Stimulated activated memory B cell treated with anti-CD40 and anti-IgM and Interleukin-4, amounts not matched to agents 10 μg/mL and 1 μg/mL and 100 μg/mL, for 72 hours (primary cell): ENCODE data around the gene CREG2.

Experiments used
- ATAC-seq: fragments of 150-1000 bp; cut with Tn5 transposase; 2 replicates; pipeline ENCODE4 v1.10.0; 2021
- H3K27ac Mint-ChIP-seq: one replicate; pipeline ENCODE4 v1.8.0; 2022; ENCODE audit warnings: mild to moderate bottlenecking, mixed read lengths
- H3K27me3 Mint-ChIP-seq: one replicate; pipeline ENCODE4 v1.8.0; 2022; ENCODE audit warnings: mixed read lengths
- H3K36me3 Mint-ChIP-seq: one replicate; pipeline ENCODE4 v1.8.0; 2022; ENCODE audit warnings: mixed read lengths
- H3K4me1 Mint-ChIP-seq: one replicate; pipeline ENCODE4 v1.8.0; 2022; ENCODE audit warnings: mixed read lengths
- H3K4me3 Mint-ChIP-seq: one replicate; pipeline ENCODE4 v1.8.0; 2022; ENCODE audit warnings: mild to moderate bottlenecking, moderate library complexity, mixed read lengths
- H3K9me3 Mint-ChIP-seq: one replicate; pipeline ENCODE4 v1.8.0; 2022; ENCODE audit warnings: mixed read lengths

CREG2 gene

DNA sequence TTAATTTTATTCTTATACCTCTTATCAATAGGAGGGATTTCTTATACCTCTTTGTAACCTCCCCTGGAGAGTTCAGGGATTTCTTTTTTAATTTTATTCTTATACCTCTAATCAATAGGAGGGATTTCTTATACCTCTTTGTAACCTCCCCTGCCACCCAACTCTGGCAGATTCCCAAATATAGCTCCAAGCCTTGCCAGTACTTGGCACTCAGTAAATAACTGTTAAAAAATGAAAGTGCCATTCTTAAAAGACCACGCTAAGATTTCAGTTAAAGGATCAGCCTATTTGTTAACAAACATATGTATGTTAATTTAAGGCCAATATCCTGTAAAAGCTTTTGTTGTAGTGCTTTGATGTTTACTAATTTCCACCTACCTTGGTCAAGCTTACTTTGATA is 83.6 kb downstream of the CREG2 start:
- H3K4me3 Mint-ChIP-seq, result no peak overlapping the region
- H3K27me3 Mint-ChIP-seq, result no peaks in the 10 kb centered on the region
- peak overlapping the region; percentile 27 for H3K27ac Mint-ChIP-seq
- no peak for ATAC-seq
- H3K4me1 Mint-ChIP-seq, result peaks cover 85% of the 10 kb centered on the region
- H3K9me3 Mint-ChIP-seq, result no peaks in the 10 kb centered on the region
- H3K36me3 Mint-ChIP-seq, result peaks cover 28% of the 10 kb centered on the region

DNA sequence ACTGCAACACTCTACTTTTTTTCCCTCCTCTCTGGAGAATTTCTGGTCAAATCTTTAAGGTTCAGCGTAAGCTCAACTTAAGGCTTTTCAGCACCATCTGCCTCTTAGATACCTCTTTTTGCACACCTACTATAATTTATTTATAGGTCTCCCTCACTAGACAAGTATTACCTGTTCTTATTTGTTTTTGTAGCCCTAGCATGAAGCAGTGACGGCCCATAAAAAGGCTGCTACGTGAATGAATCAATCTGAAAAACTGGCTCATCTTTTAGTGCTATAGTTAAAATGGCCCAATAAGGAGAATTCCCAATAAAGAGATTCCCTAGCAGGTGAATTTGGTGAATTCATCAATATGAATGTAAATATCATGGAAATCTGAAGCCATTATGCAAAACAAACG is 85.3 kb downstream of the CREG2 start:
- Mint-ChIP-seq H3K4me3 (no peak overlapping the region), H3K9me3 (no peaks in the 10 kb centered on the region), H3K4me1 (peaks cover 91% of the 10 kb centered on the region), H3K27ac (peak overlapping the region; percentile 15), H3K36me3 (peaks cover 33% of the 10 kb centered on the region), H3K27me3 (no peaks in the 10 kb centered on the region)
- no peak for ATAC-seq

- H3K36me3 Mint-ChIP-seq, result peaks cover 28% of the 10 kb centered on the region
- no peak overlapping the region for H3K4me3 Mint-ChIP-seq
- peaks cover 91% of the 10 kb centered on the region for H3K4me1 Mint-ChIP-seq
- no peaks in the 10 kb centered on the region for H3K27me3 Mint-ChIP-seq
- H3K27ac Mint-ChIP-seq, result no peak overlapping the region
- ATAC-seq, result no peak
- H3K9me3 Mint-ChIP-seq, result no peaks in the 10 kb centered on the region
Observed at GRCh38 chr2:101300836-101301235, 86.5 kb downstream of the CREG2 start.

DNA sequence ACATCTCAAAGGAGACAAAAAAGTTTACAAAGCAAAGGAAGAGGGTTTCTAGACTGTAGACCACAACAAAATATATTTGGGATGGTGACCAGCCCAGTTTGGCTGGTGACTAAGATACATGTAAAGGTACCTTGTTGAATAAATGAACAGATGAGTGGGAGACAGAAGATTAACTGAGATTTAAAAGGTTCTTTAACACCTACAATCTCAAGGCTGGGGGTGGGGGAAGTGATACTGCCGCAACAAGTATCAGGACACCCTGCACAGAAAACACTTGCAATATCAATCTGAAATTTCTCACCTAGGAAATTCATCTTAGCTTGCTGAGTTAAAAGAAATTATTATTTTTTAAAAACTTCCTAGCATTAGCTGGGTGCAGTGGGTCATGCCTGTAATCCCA is 87.1 kb downstream of the CREG2 start:
- ATAC-seq, result no peak
- H3K4me1 Mint-ChIP-seq, result peaks cover 85% of the 10 kb centered on the region
- no peak overlapping the region for H3K27ac Mint-ChIP-seq
- H3K27me3 Mint-ChIP-seq, result no peaks in the 10 kb centered on the region
- H3K36me3 Mint-ChIP-seq, result peaks cover 24% of the 10 kb centered on the region
- H3K4me3 Mint-ChIP-seq, result no peak overlapping the region
- H3K9me3 Mint-ChIP-seq, result no peaks in the 10 kb centered on the region

DNA sequence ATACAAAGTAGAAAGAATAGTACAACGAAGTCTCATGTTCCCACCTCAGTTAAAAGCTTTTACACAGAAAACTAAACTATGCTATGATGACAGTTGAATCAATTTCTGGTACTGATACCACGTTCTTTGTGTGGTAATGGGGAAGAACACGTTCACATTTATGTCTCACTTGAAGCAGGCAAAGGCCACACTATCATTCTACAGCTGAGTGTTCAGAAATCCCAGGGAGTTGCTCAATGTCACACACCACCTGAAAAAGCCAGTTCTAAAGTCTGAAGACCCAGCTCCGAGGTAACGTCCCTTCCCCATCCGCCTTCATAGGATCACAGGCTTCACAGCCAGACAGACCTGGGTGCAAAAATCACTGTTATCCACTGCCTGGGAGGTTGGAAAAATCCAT is 87.7 kb downstream of the CREG2 start:
- peaks cover 23% of the 10 kb centered on the region for H3K36me3 Mint-ChIP-seq
- H3K9me3 Mint-ChIP-seq, result no peaks in the 10 kb centered on the region
- no peak for ATAC-seq
- no peak overlapping the region for H3K4me3 Mint-ChIP-seq
- H3K27me3 Mint-ChIP-seq, result no peaks in the 10 kb centered on the region
- peaks cover 83% of the 10 kb centered on the region for H3K4me1 Mint-ChIP-seq
- H3K27ac Mint-ChIP-seq, result no peak overlapping the region

- H3K27me3 Mint-ChIP-seq, result no peaks in the 10 kb centered on the region
- H3K9me3 Mint-ChIP-seq, result no peaks in the 10 kb centered on the region
- no peak overlapping the region for H3K27ac Mint-ChIP-seq
- H3K36me3 Mint-ChIP-seq, result peaks cover 11% of the 10 kb centered on the region
- peaks cover 66% of the 10 kb centered on the region for H3K4me1 Mint-ChIP-seq
- H3K4me3 Mint-ChIP-seq, result no peak overlapping the region
- no peak for ATAC-seq
Observed at GRCh38 chr2:101297383-101297782, 89.9 kb downstream of the CREG2 start.

- Mint-ChIP-seq H3K4me3 (no peak overlapping the region), H3K27me3 (no peaks in the 10 kb centered on the region), H3K27ac (no peak overlapping the region), H3K36me3 (peaks cover 5% of the 10 kb centered on the region), H3K4me1 (peaks cover 56% of the 10 kb centered on the region), H3K9me3 (no peaks in the 10 kb centered on the region)
- no peak for ATAC-seq
Observed at GRCh38 chr2:101296371-101296770, 90.9 kb downstream of the CREG2 start.

DNA sequence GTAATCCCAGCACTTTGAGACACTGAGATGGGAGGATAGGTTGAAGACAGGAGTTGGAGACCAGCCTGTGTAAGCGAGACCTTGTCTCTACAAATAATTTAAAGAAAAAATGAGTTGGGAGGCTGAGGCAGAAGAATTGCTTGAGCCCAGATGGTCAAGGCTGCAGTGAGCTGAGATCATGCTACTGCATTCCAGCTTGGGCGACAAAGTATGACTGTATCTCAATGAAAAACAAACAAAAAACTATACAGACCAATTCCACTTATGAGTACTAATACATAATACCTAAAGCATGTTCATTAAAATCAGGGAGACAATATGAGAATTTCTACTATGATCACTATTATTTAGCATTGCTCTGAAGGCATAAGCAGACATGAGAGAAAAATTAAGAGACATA is 91.4 kb downstream of the CREG2 start:
- peaks cover 5% of the 10 kb centered on the region for H3K36me3 Mint-ChIP-seq
- H3K4me1 Mint-ChIP-seq, result peaks cover 51% of the 10 kb centered on the region
- no peak for ATAC-seq
- no peaks in the 10 kb centered on the region for H3K27me3 Mint-ChIP-seq
- no peak overlapping the region for H3K4me3 Mint-ChIP-seq
- H3K27ac Mint-ChIP-seq, result no peak overlapping the region
- no peaks in the 10 kb centered on the region for H3K9me3 Mint-ChIP-seq
